K562 (cell line): ENCODE results near the gene ATP6V0D1. TPM values are rescaled to one million over a fixed set of nuclear protein-coding genes. Genes with fewer than 3 reads are reported as not detected.

Experiments used
- ATAC-seq: fragments of 200-7000 bp; cut with Tn5 transposase; 3 replicates; pipeline ENCODE4 v1.9.1; 2020; ENCODE audit warnings: moderate library complexity
- BruUV-seq: library from RNA; stranded (reverse); fragments of 400-500 nt; replicated peaks from 2 replicates; lab custom pipeline; 2021; lab: Mats Ljungman, UMichigan
- CTCF ChIA-PET: fragments of 300-600 bp; formaldehyde crosslinking; extraction: SDS; loops from one replicate; lab custom pipeline; 2021; ENCODE audit warnings: low intra/inter-chr PET ratio; lab: Yijun Ruan, JAX
- POLR2A ChIA-PET: fragments of 300-600, 350-650 bp; sonication (Branson Sonifier 250); formaldehyde crosslinking; extraction: SDS; loops from one replicate; lab custom pipeline; 2021; ENCODE audit warnings: antibody characterized with exemption, inconsistent platforms; lab: Yijun Ruan, JAX
- DNase-seq, 4 experiments: peaks; one replicate each; pipeline versions ENCODE4 v3.0.0 to v3.0.0-alpha.2; 2011 to 2018; ENCODE audit warnings: low spot score in 3 of 4, mixed read lengths in 3 of 4; ENCODE audit errors: extremely low read depth in 1 of 4
- FAIRE-seq: peaks from 2 replicates; lab custom pipeline; 2011; peaks lifted over from hg19 to GRCh38; lab: Jason Lieb, UNC
- H2AFZ ChIP-seq: 2 replicates; pipeline ENCODE4 v1.6.0; 2011; ENCODE audit warnings: low read depth, low read length, control low read depth, inconsistent platforms
- H3K27ac ChIP-seq: fragments of 200-600 bp; 3 replicates; pipeline ENCODE4 v1.8.0; 2011; ENCODE audit warnings: low read depth, mild to moderate bottlenecking, control low read depth, inconsistent platforms, low read length, moderate library complexity, mixed read lengths; ENCODE audit errors: extremely low read depth
- H3K27me3 ChIP-seq, 2 experiments: fragments of 300-600 bp in 1 of 2; 2 replicates in 1 of 2; 3 replicates in 1 of 2; pipeline versions ENCODE4 v1.6.0 to v1.8.0; 2011; ENCODE audit warnings: inconsistent platforms in 2 of 2, low read length in 2 of 2, mild to moderate bottlenecking in 1 of 2, mixed read lengths in 1 of 2, moderate library complexity in 1 of 2; ENCODE audit not compliant: control insufficient read depth in 2 of 2, insufficient read depth in 2 of 2
- H3K36me3 ChIP-seq: fragments of 300-600 bp; 3 replicates; pipeline ENCODE4 v1.8.0; 2011; ENCODE audit warnings: mild to moderate bottlenecking, low read length, inconsistent platforms; ENCODE audit not compliant: control insufficient read depth, insufficient read depth
- H3K4me1 ChIP-seq, 2 experiments: fragments of 200-600 bp in 1 of 2; replicated peaks in 1 of 2; 2 replicates in 1 of 2; 3 replicates in 1 of 2; pipeline versions ENCODE4 v1.5.1 to v1.8.0; 2011; ENCODE audit warnings: inconsistent platforms in 2 of 2, low read length in 2 of 2, mild to moderate bottlenecking in 1 of 2, mixed read lengths in 1 of 2, moderate library complexity in 1 of 2; ENCODE audit not compliant: control insufficient read depth in 2 of 2, insufficient read depth in 2 of 2
- H3K4me2 ChIP-seq: 2 replicates; pipeline ENCODE4 v1.6.1; 2011; ENCODE audit warnings: low read length, control low read depth, inconsistent platforms, mixed read lengths; ENCODE audit not compliant: insufficient read depth
- H3K4me3 ChIP-seq: fragments of 200-600 bp; sonication (generic), shearing (Covaris generic); 2 replicates; pipeline ENCODE4 v1.5.1; 2016; ENCODE audit warnings: control low read depth, inconsistent platforms
- H3K79me2 ChIP-seq: fragments of 200-600 bp; 3 replicates; pipeline ENCODE4 v1.8.0; 2011; ENCODE audit warnings: low read length, inconsistent platforms; ENCODE audit not compliant: control insufficient read depth, insufficient read depth
- H3K9ac ChIP-seq, 2 experiments: 2 replicates each; pipeline versions ENCODE4 v1.6.0 to v1.6.1; 2011; ENCODE audit warnings: low read depth in 2 of 2, low read length in 2 of 2, control low read depth in 1 of 2, inconsistent platforms in 1 of 2, mild to moderate bottlenecking in 1 of 2, mixed read lengths in 1 of 2; ENCODE audit not compliant: insufficient read depth in 1 of 2
- H3K9me1 ChIP-seq: one replicate; pipeline ENCODE4 v1.6.0; 2011; ENCODE audit warnings: inconsistent platforms, mild to moderate bottlenecking, low read length, moderate library complexity; ENCODE audit not compliant: control insufficient read depth, insufficient read depth
- H3K9me3 ChIP-seq: replicated peaks from 2 replicates; pipeline ENCODE4 v1.5.1; 2011; ENCODE audit warnings: low read depth, low read length, inconsistent platforms; ENCODE audit not compliant: control insufficient read depth, insufficient read depth
- H4K20me1 ChIP-seq: replicated peaks from 2 replicates; pipeline ENCODE4 v1.6.1; 2011; ENCODE audit warnings: low read length, inconsistent platforms, mixed read lengths; ENCODE audit not compliant: control insufficient read depth, insufficient read depth
- EWSR1 ChIP-seq: fragments of 450-650 bp; IDR thresholded peaks from 2 replicates; pipeline ENCODE4 v1.6.1; 2018; ENCODE audit warnings: borderline replicate concordance, mild to moderate bottlenecking, low read depth, moderate library complexity; ENCODE audit not compliant: partially characterized antibody
- FOSL1 ChIP-seq: fragments of 200-800 bp; sonication (Bioruptor generic); conservative IDR thresholded peaks from 2 replicates; pipeline ENCODE4 v1.6.1; 2016; ENCODE audit warnings: missing genetic modification characterization, missing compliant biosample characterization
- FOXK1 ChIP-seq: sonication (generic); formaldehyde crosslinking; IDR thresholded peaks from 2 replicates; pipeline ENCODE4 v1.8.0; 2022; ENCODE audit warnings: missing genetic modification reagents, mild to moderate bottlenecking, borderline replicate concordance
- HCFC1 ChIP-seq: IDR thresholded peaks from 2 replicates; pipeline ENCODE4 v1.6.1; 2012; ENCODE audit warnings: low read depth, low read length, improper control_type of control experiment
- HEY1 ChIP-seq: fragments of 250-450 bp; sonication (Bioruptor Pico); IDR thresholded peaks from 2 replicates; pipeline ENCODE4 v1.5.0; 2020; ENCODE audit warnings: mild to moderate bottlenecking, moderate library complexity, borderline replicate concordance
- MYC ChIP-seq, 2 experiments: fragments of 250-450 bp in 1 of 2; sonication (Bioruptor Pico) in 1 of 2; IDR thresholded peaks; 2 replicates each; pipeline versions ENCODE4 v1.5.1 to v1.6.1; 2012 to 2021; ENCODE audit warnings: low read depth in 2 of 2, borderline replicate concordance in 1 of 2, improper control_type of control experiment in 1 of 2, low read length in 1 of 2, mild to moderate bottlenecking in 1 of 2, moderate library complexity in 1 of 2
- NFIX ChIP-seq: fragments of 250-450 bp; sonication (Bioruptor Pico); IDR thresholded peaks from 2 replicates; pipeline ENCODE4 v1.4.0; 2020; ENCODE audit warnings: low read depth, mild to moderate bottlenecking, moderate library complexity
- ZNF253 ChIP-seq: fragments of 250-450 bp; sonication (Bioruptor Pico); conservative IDR thresholded peaks from 2 replicates; pipeline ENCODE4 v1.6.1; 2021; ENCODE audit warnings: mild to moderate bottlenecking
- WGBS: fragments of 100-300 bp; shearing (Covaris generic); methylation state at CpG from one replicate; pipeline ENCODE4 v1.1.6; 2016; ENCODE audit warnings: low coverage, mixed read lengths; ENCODE audit not compliant: insufficient coverage; ENCODE audit errors: missing lambda C conversion rate; 5-methylcytosine and 5-hydroxymethylcytosine counted together
- in situ Hi-C: fragments of 300-500 bp; cut with MboI; formaldehyde crosslinking; loops from 4 replicates; pipeline ENCODE4 v1.15.0; 2018; ENCODE audit warnings: inconsistent platforms, mixed read lengths
- intact Hi-C: fragments of 100-400 bp; cut with micrococcal nuclease; formaldehyde crosslinking; loops from 2 replicates; pipeline ENCODE4 v1.14.2; 2022
- polyA plus RNA-seq, 8 experiments: library from polyadenylated mRNA; depleted of rRNA in 4 of 8; stranded (reverse) in 5 of 8; unstranded in 3 of 8; fragments of >200 nt; fragmentation: Nextera tagmentation in 2 of 8; fragmentation: Illumina TruSeq in 1 of 8; extraction: Ambion mirVana in 2 of 8; extraction: Trizol in 1 of 8; gene quantifications; 2 replicates each; pipeline versions ENCODE4 v1.2.1 to v1.2.3, GENCODE V29; 2011 to 2014; ENCODE audit warnings: inconsistent platforms in 1 of 8, missing spikeins in 1 of 8
- total RNA-seq, 7 experiments: library from RNA; depleted of rRNA in 6 of 7; stranded (reverse); fragments of >200 nt in 6 of 7; fragmentation: Illumina TruSeq in 2 of 7; extraction: Trizol in 2 of 7; gene quantifications; 2 replicates each; pipeline versions ENCODE4 v1.2.1 to v1.2.3, GENCODE V29; 2011 to 2021; ENCODE audit warnings: low replicate concordance in 1 of 7
- TF ChIP-seq, protein P1 (sequence below): sonication (generic); formaldehyde crosslinking; IDR thresholded peaks from 2 replicates; pipeline ENCODE4 v1.8.1; 2023; ENCODE audit warnings: missing genetic modification reagents, mild to moderate bottlenecking, borderline replicate concordance
- TF ChIP-seq, protein P2 (sequence below): fragments of 450-650 bp; formaldehyde crosslinking; IDR thresholded peaks from 2 replicates; pipeline ENCODE4 v1.4.0; 2022; ENCODE audit warnings: missing genetic modification characterization

Gene ATP6V0D1
- total and polyA plus RNA-seq, 9 of the 15 experiments (the other 6 are each of a cell fraction or from before 2014, with no cell fraction given) = 23.2 to 69.7 (median 45.6) TPM

DNA sequence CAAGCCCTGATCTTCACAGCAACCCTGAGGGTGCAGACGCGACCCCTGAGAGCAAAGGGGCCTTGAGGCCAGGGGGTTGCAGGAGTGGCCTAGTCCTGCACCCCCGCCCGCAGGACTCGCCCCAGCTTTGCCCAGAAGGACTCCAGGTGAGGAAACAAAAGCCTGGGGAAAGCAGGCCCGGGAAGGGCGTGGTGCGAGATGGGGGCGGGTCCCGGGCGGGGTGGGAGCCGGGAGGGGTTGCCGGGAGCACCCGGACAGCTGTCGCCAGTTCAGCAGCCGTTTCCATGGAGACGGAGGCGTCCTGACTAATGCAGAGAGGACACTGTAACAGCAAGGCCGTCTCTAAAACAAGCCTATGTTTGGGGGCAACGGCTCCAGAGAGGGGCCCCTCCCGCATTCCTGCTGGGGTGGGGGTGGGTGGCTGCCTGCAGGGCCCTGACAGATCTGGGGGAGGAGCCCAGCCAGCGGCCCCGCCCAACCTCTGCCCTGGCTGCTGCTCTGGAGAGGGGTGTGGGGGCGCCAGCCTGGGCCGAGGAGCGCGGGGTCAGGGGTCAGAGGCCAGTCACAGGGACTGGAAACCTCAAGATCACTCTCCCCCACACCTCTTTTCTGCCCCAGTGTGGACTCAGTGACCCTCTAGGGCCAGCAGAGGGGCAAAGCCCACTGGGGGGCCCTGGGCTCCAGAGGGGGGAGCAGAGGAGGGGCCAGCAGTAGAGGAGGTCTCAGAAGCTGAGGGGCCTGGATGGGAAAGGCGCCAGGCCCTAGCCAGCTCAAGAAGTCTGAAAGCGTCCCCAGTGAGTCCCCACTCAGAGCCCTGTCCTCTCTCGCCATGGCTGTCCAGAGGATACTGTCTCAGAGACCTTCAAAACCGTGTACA is 84.6 kb downstream of the ATP6V0D1 start:
- in situ Hi-C loops = no loop called here
- H3K4me2 ChIP-seq = peak overlapping the region; percentile 59
- TF ChIP-seq ZNF253 (CRISPR knock-in tag) (no peak), HEY1 (CRISPR knock-in tag) (no peak), MYC (IDR thresholded peaks at IDR 0.05; ENCODE audit: low read depth, low read length) (peak; percentile 20; the same call in 1 of the 2 replicates), MYC (CRISPR knock-in tag; IDR thresholded peaks at IDR 0.05; ENCODE audit: borderline replicate concordance, low read depth) (no peak), EWSR1 (no peak), FOSL1 (tag) (0 out of 2 replicates have a peak, but pooled peaks have one; percentile 19), HCFC1 (no peak), FOXK1 (CRISPR knock-in tag) (no peak), NFIX (CRISPR knock-in tag) (no peak)
- TF ChIP-seq, protein P1, sequence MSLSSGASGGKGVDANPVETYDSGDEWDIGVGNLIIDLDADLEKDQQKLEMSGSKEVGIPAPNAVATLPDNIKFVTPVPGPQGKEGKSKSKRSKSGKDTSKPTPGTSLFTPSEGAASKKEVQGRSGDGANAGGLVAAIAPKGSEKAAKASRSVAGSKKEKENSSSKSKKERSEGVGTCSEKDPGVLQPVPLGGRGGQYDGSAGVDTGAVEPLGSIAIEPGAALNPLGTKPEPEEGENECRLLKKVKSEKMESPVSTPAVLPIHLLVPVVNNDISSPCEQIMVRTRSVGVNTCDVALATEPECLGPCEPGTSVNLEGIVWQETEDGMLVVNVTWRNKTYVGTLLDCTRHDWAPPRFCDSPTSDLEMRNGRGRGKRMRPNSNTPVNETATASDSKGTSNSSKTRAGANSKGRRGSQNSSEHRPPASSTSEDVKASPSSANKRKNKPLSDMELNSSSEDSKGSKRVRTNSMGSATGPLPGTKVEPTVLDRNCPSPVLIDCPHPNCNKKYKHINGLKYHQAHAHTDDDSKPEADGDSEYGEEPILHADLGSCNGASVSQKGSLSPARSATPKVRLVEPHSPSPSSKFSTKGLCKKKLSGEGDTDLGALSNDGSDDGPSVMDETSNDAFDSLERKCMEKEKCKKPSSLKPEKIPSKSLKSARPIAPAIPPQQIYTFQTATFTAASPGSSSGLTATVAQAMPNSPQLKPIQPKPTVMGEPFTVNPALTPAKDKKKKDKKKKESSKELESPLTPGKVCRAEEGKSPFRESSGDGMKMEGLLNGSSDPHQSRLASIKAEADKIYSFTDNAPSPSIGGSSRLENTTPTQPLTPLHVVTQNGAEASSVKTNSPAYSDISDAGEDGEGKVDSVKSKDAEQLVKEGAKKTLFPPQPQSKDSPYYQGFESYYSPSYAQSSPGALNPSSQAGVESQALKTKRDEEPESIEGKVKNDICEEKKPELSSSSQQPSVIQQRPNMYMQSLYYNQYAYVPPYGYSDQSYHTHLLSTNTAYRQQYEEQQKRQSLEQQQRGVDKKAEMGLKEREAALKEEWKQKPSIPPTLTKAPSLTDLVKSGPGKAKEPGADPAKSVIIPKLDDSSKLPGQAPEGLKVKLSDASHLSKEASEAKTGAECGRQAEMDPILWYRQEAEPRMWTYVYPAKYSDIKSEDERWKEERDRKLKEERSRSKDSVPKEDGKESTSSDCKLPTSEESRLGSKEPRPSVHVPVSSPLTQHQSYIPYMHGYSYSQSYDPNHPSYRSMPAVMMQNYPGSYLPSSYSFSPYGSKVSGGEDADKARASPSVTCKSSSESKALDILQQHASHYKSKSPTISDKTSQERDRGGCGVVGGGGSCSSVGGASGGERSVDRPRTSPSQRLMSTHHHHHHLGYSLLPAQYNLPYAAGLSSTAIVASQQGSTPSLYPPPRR = no peak
- TF ChIP-seq, protein P2, sequence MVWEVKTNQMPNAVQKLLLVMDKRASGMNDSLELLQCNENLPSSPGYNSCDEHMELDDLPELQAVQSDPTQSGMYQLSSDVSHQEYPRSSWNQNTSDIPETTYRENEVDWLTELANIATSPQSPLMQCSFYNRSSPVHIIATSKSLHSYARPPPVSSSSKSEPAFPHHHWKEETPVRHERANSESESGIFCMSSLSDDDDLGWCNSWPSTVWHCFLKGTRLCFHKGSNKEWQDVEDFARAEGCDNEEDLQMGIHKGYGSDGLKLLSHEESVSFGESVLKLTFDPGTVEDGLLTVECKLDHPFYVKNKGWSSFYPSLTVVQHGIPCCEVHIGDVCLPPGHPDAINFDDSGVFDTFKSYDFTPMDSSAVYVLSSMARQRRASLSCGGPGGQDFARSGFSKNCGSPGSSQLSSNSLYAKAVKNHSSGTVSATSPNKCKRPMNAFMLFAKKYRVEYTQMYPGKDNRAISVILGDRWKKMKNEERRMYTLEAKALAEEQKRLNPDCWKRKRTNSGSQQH = no peak

More for the DNA sequence above, 84.6 kb downstream of the ATP6V0D1 start:
- ATAC-seq = peak; percentile 79
- peak; percentile 92 to 94 (median 93) for DNase-seq
- ChIA-PET POLR2A (no interaction called here), CTCF (no interaction called here)
- peaks cover 0 to 22% of the 10 kb centered on the region in 2 experiments; a peak in 2 of 5 replicates for H3K27me3 ChIP-seq
- BruUV-seq = no TSS peak
- H3K9ac ChIP-seq = peak overlapping the region in 1 of 2 experiments; percentile 87; a peak in 3 of 4 replicates
- no peaks in the 10 kb centered on the region for H3K9me1 ChIP-seq
- H2AFZ ChIP-seq = peak overlapping the region; percentile 76
- H3K27ac ChIP-seq = peak overlapping the region; percentile 2; the same call in 1 of the 3 replicates
- H4K20me1 ChIP-seq = no peaks in the 10 kb centered on the region
- H3K4me1 ChIP-seq = peaks cover 19 to 93% of the 10 kb centered on the region in 2 experiments
- intact Hi-C loops = loop anchor here (5.0 to 10.0 kb wide), 2 partner anchors 52 to 134 kb away; no protein-coding TSS in a partner anchor
- no peaks in the 10 kb centered on the region for H3K79me2 ChIP-seq
- peak overlapping the region; percentile 23; the same call in 1 of the 2 replicates for H3K4me3 ChIP-seq
- 12% methylated on average over 19 of the region's 31 CpGs for WGBS
- H3K9me3 ChIP-seq = no peaks in the 10 kb centered on the region
- no peaks in the 10 kb centered on the region for H3K36me3 ChIP-seq
- FAIRE-seq = peak; percentile 80
